Measurements from ENCODE around the gene SETD7.
"Not testable (repeated sequence)": the region's sequence is repeated elsewhere in the genome, so short reads cannot be mapped to it uniquely, and the experiment has no call there.

The SETD7 gene

DNA sequence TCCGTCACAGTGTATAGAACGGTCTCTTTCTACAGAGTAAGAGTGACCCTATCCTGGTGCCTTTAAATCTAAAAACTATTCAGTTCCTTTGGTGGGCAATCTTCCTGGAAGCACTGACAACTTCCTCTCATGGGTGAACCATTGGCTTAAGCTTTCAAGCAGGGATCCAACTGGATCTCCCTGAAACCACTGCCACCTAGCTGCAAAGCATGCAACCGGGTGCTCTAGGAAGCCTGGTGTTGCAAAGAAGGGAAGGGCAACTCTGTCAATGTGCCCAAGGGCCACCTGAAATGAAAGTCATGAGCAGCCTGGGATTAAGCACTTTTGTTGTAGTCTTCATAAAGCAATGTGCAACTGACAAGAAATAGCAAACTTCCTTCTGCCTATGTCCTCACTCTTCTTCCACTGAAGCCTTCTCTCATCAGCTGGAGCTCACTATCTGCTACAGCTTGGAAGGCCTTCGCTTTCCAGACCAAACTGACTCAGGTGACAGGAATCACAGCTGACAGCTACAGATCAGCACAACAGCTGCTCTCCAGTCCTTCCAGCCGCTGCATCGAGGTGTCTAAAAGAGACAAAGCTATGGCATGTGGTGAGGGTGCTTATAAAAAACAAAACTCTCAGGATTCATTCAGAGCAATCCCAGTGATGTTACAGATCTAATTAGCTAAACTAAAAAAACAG, 46.1 kb downstream of the SETD7 start:
- peak; percentile 10 for DNase-seq (ENCODE audit: low spot score)

DNA sequence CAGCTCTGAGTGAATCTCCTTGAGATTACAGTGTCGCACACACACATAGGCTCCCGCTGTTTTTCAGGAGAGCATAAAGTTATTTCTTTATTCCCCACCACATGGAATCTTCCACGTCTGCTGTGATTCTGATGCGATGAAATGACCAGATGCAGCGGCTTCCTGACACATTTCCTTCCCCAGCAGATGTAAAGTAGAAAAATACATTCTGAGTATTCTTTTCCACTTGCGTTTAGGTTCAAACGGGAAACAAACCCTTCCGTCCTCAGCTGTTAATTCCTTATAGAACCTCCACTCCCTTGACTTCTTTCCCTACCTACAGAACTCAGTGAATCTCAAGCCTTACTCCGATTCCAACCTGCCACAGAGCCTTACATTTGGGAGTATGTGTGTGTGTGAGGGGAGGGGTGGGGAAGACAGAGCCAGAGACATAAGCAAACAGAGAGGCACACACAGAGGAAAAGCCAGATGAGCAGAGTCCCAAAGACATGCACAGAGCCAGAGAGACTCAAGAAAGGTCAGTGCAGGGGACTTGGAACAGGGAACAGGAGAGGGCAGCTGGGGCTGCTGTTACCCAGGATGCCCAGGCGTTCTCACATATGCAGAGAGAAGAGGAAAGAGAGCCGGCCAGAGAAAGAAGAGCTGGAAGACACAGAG, 47.3 kb downstream of the SETD7 start:
- DNase-seq (ENCODE audit: low spot score) = no peak

DNA sequence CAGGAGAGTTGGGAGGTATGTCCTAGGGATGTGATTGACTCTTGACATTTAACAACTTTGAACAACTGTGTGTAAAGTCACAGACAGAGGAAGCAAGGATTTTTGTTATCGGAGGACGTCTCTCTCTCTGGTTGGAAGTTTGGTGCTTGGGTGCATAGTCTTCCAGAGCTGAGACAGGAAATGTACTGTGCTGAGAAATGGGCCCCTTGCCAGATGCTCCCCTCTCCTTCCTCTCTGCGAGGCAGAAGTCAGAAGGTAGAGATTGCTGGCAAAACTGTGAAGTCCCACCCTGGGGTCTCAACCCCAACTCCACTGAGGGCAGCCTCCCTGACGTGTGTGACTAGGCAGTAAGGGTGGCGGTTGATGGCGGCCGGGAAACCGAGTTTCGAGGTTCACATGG, 49.2 kb downstream of the SETD7 start:
- no peak for DNase-seq (ENCODE audit: low spot score)

DNA sequence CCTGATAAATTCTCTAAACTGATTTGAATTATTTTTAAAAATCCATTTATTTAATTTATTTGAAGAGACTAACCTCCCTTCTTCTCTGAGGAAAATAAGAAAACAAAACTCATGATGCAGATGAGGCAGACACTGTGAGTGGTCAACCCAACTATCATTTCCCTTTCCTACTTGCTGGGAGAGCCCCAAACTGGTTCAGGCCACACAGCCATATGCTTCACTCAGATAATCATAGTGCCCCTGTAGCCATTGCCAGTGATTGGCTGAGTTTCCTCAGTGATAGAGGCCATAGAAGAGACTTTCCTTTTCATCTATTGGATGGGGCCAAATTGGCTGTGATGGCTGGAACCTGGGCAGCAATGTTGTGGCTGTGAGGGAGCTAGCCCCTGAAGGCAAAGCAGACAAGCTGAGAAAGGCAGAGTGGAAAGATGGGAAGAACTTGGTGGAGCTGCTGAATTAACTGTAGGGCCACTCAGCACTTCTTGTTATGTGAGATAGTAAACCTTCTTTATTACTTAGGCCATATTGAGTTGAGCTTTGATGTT, 52.3 kb downstream of the SETD7 start:
- DNase-seq (ENCODE audit: low spot score) = no peak

DNA sequence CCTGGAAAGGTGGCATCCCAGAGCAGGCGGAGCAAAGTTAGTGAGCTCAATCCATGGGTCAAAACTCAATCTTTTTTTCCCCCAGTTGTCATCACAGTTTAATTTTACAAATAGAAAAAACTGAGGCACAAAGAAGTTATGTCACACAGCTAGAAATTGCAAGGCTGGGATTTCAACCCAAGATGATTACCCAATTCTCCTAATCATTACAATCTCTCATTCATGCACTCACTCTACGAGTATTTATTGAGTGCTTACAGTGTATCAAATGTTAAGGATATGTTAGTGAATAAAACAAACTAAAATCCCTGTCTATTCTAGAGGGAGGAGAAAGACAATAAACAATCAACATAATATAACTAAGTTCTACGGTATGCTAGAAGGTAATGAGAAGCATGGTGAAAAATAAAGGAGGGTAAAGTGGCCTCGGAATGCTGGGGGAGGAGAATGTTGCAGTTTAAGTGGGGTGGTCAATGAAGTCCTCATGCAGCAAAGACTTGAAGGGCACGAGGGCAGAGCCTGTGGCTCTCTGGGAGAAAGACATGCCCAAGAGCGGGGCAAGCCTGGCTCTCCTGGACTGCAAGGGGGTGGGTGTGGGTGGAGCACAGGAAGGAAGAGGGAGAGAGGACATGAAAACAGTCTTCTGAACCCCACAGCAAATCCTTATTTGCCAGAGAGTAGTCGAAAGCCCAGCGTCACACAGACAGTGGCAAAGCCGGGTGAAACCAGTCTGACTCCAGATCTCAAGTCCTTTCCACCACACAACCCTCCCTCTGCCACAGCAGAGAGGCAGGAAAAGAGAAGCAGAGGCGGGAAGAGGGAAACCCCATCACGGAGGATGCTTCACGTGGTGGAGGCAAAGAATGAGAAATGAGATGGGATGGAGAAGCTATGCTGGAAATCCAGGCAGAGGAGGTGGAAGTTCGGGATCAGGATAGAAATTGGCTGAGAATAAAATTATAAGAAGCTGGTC, 53.8 kb downstream of the SETD7 start:
- DNase-seq (ENCODE audit: low spot score) = no peak

DNA sequence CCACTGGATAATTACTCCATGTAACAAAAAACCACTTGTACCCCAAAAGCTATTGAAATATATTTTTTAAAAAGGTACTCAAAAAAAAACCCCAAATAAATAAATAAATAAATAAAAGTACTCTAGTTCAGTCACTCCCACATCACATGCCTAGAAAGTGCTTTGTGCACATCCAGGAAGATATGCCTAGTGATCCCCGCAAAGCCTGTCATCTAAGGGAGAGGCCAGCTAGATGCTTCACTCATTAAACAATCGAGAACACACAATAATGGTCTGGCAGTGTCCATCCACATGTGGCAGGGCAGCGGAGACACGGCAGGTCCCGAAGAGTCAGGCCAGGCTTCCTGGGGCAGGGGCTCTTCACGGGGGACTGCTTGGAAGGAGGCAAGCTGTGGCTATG, 54.5 kb downstream of the SETD7 start:
- no peak for DNase-seq (ENCODE audit: low spot score)

DNA sequence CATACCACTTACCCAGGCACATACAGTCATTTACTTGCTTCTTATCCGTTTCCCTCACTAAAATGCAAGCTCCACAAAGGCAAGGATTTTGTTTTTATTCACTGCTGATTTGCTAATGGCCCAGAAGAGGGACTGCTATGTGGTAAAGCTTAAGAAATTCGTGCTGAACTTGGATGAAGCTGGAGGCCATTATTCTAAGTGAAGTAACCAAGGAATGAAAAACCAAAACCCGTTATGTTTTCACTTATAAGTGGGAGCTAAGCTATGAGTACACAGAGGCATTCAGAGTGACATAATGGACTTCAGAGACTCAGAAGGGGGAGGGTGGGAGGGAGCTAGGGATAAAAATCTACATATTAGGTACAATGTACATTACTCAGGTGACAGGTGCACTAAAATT, 54.9 kb downstream of the SETD7 start:
- DNase-seq (ENCODE audit: low spot score) = no peak

DNA sequence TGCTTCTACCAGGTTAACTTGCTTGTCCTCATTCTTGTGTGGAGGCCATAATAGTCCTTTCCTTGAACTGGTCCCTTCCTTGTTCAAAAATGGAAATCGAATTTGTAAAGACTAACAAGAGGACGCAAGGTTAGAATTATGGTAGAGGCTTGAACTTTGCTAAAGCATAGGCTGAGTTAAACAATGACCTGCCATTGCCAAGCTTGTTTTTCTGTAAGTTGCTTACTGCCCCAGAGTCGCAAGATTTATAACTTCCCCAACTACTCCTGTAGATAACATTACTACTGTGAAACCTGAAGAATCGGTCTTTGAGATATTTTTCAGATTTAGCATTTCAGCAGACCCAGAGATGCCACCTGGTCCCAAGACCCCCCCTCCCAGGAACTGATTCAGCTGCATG, 56.8 kb downstream of the SETD7 start:
- DNase-seq (ENCODE audit: low spot score) = no peak

DNA sequence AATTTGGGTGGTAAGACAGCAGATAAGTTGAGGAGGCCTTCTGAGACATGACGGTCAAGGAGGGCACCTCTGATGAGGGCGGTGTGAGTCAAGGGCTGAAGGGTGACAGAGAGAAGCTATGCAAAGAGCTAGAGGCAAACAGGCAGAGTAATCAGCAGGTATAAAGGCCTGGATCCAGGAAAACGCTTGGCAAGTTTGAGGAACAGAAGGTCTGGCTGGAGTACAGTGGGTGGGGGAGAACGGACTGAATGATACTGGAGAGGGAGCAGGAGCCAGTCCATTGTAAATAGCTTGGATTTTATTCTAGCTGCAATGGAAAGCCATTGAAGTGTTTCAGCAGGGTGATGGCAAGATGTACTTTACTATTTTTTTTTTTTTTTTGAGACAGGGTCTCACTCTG, 62.8 kb downstream of the SETD7 start:
- DNase-seq (ENCODE audit: low spot score) = no peak

DNA sequence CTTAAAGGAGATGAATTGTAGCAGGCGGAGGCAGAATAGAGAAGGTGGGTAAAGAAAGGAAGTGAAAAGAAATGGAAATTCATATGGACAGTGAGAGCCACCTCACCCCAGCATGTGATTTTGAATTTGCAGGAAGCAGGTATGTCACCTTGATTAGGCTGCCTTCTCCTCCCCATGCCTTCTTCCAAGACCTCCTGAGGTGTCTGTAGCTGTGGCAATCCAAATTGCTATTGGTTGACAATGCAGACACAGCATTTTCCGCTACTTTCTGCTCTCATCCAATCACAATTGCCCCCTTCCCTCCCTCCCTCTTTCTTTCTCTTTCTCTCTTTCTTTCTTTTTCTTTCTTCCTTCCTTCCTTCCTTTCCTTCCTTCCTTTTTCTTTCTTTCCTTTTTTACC, 63.6 kb downstream of the SETD7 start:
- no peak for DNase-seq (ENCODE audit: low spot score)

DNA sequence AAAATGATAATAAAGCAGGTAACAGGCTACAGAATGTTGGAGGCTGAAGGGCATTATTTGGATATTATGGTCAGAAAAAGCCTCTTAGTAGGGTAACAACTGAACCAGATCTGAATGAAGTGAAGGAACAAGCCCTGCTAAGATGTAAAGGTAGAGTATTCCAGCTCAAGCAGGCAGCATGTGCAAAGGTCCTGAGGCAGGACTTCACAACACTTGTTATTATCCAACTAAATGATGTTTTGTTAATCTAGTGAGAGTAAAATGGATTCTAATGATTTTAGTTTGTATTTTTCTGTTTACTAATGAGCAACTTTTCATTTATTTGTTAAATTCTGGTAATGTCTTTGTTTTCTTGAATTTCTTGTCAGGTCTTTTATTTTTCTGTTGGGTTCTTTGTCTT, 66.4 kb downstream of the SETD7 start:
- no peak for DNase-seq (ENCODE audit: low spot score)

DNA sequence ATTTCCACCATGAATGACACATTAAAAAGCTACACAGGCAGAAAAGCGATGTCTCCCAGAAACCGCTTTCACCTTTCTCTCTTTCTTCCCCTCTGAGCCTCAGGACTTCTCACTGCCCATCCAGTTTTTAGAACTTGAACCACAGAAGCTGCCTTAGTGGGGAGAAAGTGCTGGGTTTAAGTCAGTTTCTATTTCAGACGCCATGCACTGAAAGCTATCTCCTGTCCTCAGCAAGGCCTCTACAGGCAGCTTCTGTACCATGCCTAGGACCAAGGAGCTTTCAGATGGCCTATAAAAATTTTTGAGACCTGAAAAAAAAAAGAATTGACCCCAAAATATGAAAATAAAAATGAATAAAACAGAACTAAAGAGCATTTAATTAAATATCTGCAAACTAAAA, 67.6 kb downstream of the SETD7 start:
- no peak for DNase-seq (ENCODE audit: low spot score)

DNA sequence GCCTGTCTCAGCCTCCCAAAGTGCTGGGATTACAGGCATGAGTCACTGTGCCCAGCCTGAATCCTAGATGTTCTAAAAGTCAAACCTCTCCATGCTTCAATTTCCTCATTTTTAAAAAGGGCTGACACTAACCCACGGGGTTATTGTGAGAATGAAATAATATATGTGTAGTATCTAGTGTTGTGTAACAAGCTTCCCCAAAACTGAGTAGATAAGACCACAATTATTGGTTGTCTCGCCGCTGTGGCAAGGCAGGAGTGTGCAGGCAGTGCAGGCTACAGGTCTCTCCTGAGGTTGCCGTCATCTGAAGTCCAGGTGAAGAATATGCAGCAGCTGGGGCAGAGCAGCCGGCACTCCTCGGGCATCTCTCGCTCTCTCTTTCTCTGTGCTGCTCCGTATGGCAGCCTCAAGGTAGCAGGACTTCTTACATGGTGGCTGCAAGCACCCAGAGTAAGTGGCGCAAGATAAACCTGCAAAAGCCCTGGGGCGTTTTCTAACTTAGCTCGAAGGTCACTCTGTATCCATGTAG, 71.2 kb downstream of the SETD7 start:
- DNase-seq (ENCODE audit: low spot score) = no peak

DNA sequence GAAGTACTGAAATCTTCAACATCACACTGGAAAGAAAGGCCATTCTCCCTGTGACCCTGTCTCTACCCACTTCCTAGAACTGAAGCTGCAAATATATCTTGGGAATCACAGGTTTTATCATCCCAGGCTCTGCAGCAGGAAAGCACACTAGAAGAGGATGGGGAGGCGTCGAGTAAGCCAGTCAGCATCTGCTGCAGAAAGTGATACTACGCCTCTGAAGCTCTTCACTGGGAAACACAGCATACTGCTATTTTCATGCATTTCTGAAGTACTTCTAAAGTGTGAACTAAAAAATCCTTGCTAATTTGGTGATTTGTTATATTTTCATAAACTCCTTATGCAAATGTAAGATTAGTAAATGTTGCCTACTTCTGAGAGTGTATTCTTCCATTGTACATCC, 73.0 kb downstream of the SETD7 start:
- no peak for DNase-seq (ENCODE audit: low spot score)

DNA sequence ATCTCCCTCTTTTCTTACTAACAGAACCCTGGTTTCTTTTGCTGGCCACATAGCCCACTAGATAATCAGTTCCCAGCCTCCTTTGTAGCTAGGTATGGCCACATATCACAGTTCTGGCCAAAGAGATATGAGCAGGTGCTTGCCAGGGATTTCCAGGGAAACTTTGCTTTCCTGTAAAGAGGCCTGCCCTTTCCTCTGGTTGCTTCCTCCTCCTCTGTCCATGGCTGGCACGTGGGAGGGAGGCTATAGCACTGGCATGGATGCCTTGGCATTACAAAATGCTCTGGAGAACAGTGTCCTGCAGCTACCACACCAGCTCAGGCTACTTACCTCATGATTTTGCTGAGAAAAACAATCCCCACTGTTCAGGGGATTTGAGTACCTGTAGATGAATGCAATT, 74.6 kb downstream of the SETD7 start:
- no peak for DNase-seq (ENCODE audit: low spot score)

DNA sequence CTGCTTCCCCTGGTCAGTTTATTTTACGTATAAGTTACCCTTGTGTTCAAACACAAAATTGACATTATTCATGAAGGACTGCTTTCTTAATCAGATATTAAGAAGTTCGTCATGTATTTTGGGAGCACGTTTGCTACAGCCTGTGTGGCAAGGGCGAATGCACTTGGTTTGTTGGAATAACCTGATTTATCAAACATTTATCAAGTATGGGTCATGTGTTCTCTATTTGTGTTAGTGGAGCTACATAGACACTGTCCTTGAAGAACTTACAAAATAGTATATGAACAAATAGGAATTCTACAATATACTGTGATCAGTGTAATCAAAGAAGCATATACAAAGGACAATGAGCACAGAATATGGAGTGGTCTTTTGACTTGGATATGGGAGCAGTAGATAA, 79.7 kb downstream of the SETD7 start:
- DNase-seq (ENCODE audit: low spot score) = no peak

DNA sequence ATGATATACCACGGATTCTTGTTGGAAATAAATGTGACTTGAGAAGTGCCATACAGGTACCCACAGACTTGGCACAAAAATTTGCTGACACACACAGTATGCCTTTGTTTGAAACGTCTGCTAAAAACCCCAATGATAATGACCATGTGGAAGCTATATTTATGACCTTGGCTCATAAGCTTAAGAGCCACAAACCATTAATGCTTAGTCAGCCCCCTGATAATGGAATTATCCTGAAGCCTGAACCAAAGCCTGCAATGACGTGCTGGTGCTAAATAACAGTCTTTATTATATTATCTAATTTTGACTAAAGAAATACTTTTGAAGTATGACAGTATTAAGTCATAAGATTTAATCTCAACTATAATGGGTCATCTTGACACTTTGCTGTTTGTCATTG, 83.2 kb downstream of the SETD7 start:
- DNase-seq (ENCODE audit: low spot score) = no peak

DNA sequence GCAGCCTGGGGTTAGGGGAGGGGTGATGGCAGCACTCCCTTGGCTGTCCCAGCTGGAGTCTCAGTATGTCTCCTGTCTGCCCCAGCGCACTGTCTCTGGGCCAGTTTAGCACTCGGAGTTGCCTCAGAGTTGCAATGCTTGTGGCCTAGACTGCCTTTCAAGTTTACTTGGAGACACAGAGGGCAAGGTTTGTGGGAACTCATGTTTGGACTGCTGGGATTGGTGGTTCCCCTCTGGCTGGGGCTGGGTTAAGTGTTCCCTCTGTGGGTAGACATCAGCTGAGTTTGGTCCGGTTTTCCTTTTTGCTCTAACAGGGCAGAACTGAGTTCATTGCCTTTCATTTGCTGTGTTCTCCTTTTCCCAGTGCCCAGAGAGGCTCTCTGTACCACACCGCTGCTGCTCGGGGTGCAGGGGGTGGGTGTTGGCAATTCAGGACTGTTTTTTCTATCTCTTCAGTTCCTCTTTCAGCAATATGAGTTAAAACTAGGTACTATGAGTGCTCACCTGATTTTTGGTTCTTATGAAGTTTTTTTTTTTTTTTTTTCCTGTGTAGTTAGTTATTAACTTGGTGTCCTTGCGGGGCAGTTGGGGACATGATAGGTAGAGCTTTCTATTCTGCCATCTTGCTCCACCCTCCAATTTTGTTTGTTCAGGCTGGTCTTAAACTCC, 84.9 kb downstream of the SETD7 start:
- no peak for DNase-seq (ENCODE audit: low spot score)

DNA sequence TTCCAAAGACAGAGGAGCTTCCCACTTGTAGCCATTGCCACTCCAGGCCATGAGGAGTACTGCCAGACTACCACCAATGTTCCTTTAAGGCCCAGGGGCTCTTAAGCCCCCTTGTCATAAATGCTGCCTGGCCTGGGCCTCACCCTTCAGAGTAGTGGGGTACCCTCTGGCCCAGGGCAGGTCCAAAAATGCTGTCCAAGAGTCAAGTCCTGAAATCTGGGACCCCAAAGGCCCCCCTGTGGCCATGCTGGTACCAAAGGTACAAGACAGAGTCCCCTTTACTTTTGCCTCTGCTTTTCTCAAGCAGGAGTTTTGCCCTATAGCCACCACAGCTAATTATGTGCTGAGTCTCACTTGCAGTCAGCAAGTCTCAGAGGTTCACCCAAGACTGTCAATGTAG, 85.7 kb downstream of the SETD7 start:
- no peak for DNase-seq (ENCODE audit: low spot score)

DNA sequence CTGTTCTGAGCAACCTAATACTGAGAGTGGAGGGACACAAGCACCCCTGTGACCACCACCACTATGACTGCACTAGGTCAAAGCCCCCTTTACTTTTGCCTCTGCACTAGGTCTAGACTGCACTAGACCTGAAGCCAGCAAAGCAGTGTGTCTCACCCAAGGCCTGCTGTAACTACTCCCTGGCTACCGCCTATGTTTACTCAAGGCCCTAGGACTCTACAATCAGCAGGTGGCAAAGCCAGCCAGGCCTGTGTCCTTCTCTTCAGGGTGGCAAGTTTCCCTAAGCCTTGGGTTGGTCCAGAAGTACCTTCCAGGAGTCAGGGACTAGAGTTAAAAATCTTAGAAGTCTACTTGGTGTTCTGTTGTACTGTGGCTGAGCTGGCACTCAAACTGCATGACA, 86.2 kb downstream of the SETD7 start:
- no peak for DNase-seq (ENCODE audit: low spot score)

DNA sequence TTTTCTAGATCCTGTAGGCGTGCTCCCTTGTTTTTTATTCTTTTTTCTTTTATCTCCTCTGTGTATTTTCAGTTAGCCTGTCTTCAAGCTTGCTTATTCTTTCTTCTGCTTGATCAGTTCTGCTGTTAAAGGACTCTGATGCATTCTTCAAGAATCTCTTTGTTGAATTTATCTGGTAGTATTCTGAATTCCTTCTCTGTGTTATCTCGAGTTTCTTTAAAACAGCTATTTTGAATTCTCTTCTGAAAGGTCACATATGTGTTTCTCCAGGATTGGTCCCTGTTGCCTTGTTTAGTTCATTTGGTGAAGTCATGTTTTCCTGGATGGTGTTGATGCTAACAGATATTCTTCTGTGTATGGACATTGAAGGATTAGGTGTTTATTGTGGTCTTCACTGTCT, 86.8 kb downstream of the SETD7 start:
- DNase-seq (ENCODE audit: low spot score) = no peak

DNA sequence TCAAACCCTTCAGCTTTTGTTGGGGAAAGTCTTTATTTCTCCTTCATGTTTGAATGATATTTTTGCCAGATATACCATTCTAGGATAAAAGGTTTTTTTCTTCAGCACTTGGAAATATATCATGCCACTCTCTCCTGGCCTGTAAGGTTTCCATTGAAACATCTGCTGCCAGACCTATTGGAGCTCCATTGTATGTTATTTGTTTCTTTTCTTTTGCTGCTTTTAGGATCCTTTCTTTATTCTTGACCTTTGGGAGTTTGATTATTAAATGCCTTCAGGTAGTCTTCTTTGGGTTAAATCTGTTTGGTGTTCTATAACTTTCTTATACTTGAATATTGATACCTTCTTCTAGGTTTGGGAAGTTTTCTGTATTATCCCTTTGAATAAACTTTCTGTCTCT, 87.3 kb downstream of the SETD7 start:
- DNase-seq (ENCODE audit: low spot score) = not testable (repeated sequence)

Measured in SW480 (cell line).